Measurements from ENCODE around the gene LRR1. TPM values are rescaled to one million over a fixed set of nuclear protein-coding genes. Genes with fewer than 3 reads are reported as not detected.
"Not testable (repeated sequence)": the region's sequence is repeated elsewhere in the genome, so short reads cannot be mapped to it uniquely, and the experiment has no call there.

The LRR1 gene
- total and polyA plus RNA-seq, 11 donors = 2.1 to 39.6 (median 7.1) TPM

DNA sequence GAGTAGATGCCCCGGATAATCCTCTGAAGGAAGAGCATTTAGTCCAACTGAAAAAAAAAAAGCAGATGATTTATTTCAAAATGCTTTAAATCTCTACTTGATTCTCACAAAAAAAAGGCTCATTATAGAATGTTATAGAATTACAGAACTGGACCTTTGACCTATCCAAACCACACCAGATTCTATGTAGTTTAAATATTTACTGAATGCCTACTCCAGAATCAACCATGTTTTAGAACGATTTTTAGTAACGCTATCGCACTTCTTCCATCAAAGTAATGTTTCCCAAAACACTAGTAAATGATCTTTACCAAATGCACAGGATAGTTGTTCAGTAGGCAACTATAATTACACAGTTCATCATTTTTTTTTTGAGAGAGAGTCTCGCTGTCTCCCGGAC, 15.1 kb upstream of the LRR1 start:
- ATAC-seq (no peak), DNase-seq (no peak)
- Histone ChIP-seq H3K27ac (no peak overlapping the region), H3K4me3 (peak overlapping the region in 2 of 12 donors; percentile 85 to 99), H3K9me3 (no peaks in the 10 kb centered on the region), H3K27me3 (no peaks in the 10 kb centered on the region), H3K36me3 (peaks cover 0 to 32% (median 26%) of the 10 kb centered on the region in 9 donors), H3K4me1 (peaks cover 0 to 39% (median 19%) of the 10 kb centered on the region in 12 donors)
- intact Hi-C loops (cut with DNase I) = no loop called here
- 91 to 95% (median 93%) methylated on average over 6 of the region's 6 CpGs for WGBS, 4 donors
- no peak for TF ChIP-seq POLR2A (IDR thresholded peaks at IDR 0.05)
- TF ChIP-seq, protein P1, sequence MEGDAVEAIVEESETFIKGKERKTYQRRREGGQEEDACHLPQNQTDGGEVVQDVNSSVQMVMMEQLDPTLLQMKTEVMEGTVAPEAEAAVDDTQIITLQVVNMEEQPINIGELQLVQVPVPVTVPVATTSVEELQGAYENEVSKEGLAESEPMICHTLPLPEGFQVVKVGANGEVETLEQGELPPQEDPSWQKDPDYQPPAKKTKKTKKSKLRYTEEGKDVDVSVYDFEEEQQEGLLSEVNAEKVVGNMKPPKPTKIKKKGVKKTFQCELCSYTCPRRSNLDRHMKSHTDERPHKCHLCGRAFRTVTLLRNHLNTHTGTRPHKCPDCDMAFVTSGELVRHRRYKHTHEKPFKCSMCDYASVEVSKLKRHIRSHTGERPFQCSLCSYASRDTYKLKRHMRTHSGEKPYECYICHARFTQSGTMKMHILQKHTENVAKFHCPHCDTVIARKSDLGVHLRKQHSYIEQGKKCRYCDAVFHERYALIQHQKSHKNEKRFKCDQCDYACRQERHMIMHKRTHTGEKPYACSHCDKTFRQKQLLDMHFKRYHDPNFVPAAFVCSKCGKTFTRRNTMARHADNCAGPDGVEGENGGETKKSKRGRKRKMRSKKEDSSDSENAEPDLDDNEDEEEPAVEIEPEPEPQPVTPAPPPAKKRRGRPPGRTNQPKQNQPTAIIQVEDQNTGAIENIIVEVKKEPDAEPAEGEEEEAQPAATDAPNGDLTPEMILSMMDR (IDR thresholded peaks at IDR 0.05) = no peak

DNA sequence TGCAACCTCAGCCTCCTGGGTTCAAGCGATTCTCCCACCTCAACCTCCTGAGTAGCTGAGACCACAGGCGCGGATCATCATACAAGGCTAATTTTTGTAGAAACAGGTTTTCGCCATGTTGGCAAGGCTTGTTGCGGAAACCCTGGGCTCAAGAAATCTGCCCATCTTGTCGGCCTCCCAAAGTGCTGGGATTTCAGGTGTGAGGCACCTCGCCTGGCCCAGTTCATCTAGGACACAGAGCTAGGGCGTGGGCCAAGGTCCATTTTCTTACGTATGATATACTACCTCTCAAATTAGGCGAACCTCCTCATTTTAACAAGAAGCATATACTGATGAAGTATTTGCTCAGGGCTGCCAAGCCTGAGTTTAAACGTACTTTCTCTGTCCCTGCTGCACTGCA, 14.7 kb upstream of the LRR1 start:
- intact Hi-C loops (cut with DNase I) = no loop called here
- Histone ChIP-seq H3K36me3 (peaks cover 0 to 32% (median 26%) of the 10 kb centered on the region in 9 donors), H3K27me3 (no peaks in the 10 kb centered on the region), H3K9me3 (no peaks in the 10 kb centered on the region), H3K4me3 (peak overlapping the region in 5 of 12 donors; percentile 85 to 100 (median 95)), H3K4me1 (peaks cover 0 to 39% (median 19%) of the 10 kb centered on the region in 12 donors), H3K27ac (no peak overlapping the region)
- 87 to 92% (median 90%) methylated on average over 11 of the region's 11 CpGs for WGBS, 4 donors
- TF ChIP-seq POLR2A (IDR thresholded peaks at IDR 0.05) = no peak
- TF ChIP-seq, protein P1 (IDR thresholded peaks at IDR 0.05) = no peak
- ATAC-seq (no peak), DNase-seq (no peak)

DNA sequence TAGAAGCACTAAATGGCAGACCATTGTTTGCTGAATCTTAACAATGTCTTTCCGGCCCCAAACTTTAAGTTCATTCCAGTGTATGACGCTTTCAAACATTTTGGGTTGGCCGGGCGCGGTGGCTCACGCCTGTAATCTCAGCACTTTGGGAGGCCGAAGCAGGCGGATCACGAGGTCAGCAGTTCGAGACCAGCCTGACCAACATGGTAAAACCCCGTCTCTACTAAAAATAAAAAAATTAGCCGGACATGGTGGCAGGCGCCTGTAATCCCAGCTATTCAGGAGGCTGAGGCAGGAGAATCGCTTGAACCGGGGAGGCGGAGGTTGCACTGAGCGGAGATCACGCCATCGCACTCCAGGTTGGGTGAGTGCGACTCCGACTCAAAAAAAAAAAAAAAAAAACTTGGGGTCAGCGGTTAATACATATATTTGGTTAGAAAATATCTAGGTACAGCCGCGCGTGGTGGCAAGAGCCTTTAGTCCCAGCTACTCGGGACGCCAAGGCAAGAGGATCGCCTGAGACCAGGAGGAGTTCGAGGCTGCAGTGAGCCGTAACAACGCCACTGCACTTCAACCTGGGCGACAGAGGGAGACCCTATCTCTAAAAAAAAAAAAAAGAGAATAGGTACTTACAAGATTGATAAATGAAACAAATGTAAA, 13.6 kb upstream of the LRR1 start:
- H3K27me3 ChIP-seq, ATAC-seq, DNase-seq, H3K9me3 ChIP-seq: not testable (repeated sequence)
- H3K4me3 ChIP-seq = peak overlapping the region; percentile 72 to 100 (median 90)
- intact Hi-C loops (cut with DNase I) = loop anchor here in 3 of 10 donors (5.0 kb wide), 1 partner anchor 37 kb away; the partner anchor contains the start of genes MGAT2 (in 3 of the 3) and RPL36AL (in 3 of the 3)
- peak overlapping the region in 11 of 12 donors; percentile 80 to 98 (median 93) for H3K27ac ChIP-seq
- 21 to 29% (median 25%) methylated on average over 32 of the region's 32 CpGs for WGBS, 4 donors
- peaks cover 0 to 32% (median 26%) of the 10 kb centered on the region in 9 donors for H3K36me3 ChIP-seq
- H3K4me1 ChIP-seq = peaks cover 0 to 39% (median 19%) of the 10 kb centered on the region in 12 donors

DNA sequence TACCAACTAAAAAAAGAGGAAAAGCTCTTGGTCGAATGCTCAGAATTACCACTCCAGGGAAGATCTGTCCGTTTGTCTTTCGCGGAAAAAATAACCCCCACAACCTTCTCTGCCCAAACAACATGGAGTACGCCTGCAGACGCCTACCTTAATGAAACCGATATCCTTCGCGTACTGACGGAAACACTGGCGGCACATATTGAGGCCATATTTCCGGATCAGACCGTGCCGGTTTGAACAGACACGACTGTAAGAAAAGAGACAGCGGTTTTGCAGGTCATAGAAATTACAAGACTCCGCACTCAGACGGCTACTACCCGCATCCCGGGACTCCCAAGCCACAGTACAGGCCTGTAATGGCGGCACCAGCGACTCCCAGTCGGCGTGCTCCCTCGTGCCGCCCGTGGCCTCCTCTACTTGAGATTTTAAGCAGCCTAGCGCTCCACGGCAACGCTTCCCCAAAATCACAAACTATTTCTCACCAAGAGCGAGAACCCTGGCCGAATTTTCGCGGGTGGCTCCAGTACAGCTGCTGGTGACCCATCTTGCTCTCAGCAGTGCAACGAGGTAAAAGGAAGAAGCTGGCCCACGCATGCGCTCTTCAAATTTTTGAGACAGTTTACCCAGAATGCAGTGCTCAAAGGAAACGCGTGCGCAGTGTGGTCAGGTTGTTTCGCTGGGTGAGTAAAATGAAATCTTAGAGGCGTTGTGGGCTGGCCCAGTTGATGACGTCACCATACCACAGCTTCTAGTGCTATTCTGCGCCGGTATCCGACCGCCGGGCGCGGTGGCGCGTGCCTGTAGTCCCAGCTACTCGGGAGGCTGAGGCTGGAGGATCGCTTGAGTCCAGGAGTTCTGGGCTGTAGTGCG, 12.7 kb upstream of the LRR1 start, which contains the start of gene RPS29:
Gene RPS29, minus strand, starts transcription at position 578 of the 870 bp plus-strand sequence. Its CDS starts 34 bp downstream, at position 544.
- Histone ChIP-seq H3K4me1 (peaks cover 0 to 39% (median 19%) of the 10 kb centered on the region in 12 donors), H3K27me3 (no peaks in the 10 kb centered on the region), H3K27ac (peak within 1 kb of the TSS; percentile 77 to 98 (median 93)), H3K4me3 (peak within 1 kb of the TSS; percentile 72 to 100 (median 90)), H3K9me3 (no peaks in the 10 kb centered on the region), H3K36me3 (peaks cover 0 to 32% (median 26%) of the 10 kb centered on the region in 9 donors)
- WGBS, 4 donors = 0 to 1% (median 0%) methylated on average over 39 to 54 of the region's 55 CpGs
- ATAC-seq (peak; percentile 97 to 98 (median 98)), DNase-seq (peak; percentile 96 to 98 (median 97))
- intact Hi-C loops (cut with DNase I) = loop anchor here in 3 of 10 donors (5.0 kb wide), 1 partner anchor 36 kb away; the partner anchor contains the start of genes MGAT2 (in 3 of the 3) and RPL36AL (in 3 of the 3)
- TF ChIP-seq, protein P1 (IDR thresholded peaks at IDR 0.05) = no peak
- peak in 1 of 2 donors; percentile 78 for TF ChIP-seq POLR2A (IDR thresholded peaks at IDR 0.05)

Measured in heart left ventricle (tissue), 16 donors.